HG02970 (cell line): ENCODE results near the gene ZNF467.

ENCODE experiments used
- ATAC-seq: cut with Tn5 transposase; IDR thresholded peaks from one replicate; pipeline ENCODE4 v1.9.1; 2021; ENCODE audit warnings: mild to moderate bottlenecking, moderate library complexity, moderate number of reproducible peaks; ENCODE audit not compliant: unreplicated experiment, low FRiP score

The ZNF467 gene

DNA sequence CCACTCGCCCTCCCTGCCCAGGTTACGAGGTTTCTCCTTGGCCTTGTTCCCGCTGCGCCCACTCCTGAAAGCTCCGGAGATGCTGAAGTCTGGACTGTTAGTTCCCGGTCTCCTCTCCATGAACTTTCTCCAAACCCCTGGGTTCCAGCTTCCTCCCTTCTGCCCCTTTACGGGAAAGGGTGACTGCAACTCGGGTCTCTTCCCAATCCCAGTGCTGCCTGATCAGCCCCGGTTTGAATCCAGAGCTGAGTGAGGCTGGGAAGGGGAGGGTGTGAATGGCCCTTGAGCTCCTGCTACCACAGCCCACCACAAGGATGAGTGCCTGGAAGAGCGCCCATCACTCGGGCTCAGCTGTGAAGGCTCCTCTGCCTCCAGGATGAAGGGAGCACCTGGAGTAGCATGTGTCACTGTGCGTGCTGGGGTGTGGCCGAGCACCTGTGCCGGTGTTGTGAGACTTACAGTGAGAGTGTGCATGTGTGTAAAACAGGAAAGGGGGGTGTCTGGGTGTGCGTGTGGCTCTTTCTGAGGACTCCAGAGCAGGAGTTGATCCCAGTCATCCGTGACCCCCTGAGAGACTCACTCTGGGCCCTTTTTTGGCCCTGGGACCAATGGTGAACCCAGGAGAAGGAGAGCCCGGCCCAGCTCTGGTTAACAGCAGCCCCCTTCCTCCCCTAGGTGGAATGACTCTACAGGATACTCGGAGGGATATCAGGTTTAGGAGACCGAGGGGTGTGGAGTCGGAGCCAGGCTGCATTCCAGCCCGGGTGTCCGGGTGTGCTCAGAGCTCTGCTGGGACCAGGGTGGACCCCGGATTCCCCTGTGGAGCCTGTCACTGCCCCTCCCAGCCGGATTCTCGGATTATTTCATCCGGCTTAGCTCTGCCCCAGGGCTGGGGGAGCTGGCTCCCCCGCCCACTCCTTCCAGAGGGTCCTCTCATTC, 1.1 kb upstream of the ZNF467 start:
- no peak for ATAC-seq

DNA sequence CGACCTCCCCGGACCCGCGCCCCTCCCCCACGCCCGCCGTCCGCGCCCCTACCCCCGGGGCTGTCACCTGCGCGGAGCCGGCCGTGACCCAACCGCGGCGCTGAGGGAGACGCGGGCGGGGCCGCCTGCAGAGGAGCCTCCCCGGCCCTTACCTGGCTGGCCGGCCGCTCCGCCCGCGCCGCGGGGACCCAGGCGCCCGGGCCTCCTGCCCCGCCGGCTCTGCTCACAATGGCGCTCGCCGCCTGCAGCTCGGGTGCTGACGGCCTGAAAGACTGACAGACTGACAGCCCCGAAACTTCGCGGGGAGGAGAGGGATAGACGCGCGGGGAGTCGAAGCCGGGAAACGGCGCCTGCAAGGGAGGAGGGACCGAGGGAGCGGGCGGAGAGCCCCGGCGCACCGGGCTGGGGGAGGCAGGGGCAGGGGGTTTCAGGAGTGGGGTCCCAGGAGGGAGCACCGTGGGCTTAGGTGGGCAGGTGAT, 393 bp downstream of the ZNF467 start:
- no peak for ATAC-seq

DNA sequence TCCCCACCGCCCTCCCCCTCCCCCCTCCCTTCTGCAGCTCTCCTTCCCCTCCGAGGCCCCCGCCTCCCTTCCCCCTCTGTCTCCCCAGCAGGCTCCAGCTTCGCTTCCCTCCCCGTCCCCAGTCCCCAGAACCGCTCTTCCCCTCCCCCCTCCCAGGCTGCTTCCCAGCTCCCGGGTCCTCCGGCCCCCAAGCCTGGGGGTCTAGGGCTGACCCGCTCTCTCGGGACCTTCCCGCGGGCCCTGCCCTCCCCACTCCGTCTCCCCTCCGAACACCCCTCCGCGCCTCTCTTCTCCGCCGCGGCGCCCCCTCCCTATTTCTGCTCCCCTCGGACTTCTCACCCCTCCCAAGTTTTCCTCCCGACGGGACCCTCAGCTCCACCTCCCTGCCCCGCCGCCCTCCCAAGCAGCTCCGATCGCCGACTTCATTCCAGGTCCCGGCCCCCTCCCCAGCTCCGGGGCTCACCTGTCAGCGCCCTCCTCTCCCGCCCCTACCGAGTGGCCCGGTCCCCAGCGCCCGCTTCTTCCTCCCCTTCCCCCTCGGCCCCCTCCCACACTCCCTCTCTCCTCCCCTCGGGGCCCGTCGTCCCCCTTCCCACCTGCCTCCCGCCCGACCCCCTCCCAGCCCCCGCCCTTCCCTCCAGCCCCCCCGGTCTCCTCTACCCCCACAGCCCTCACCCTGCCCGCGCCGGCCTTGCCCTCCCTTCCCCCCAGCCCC, 990 bp downstream of the ZNF467 start:
- no peak for ATAC-seq

- peak; percentile 80 for ATAC-seq
These were observed 1.6 kb downstream of the ZNF467 start for GRCh38 chr7:149771720-149772240.

- ATAC-seq, result peak; percentile 21
These were observed 2.4 kb downstream of the ZNF467 start for GRCh38 chr7:149770728-149771636.

DNA sequence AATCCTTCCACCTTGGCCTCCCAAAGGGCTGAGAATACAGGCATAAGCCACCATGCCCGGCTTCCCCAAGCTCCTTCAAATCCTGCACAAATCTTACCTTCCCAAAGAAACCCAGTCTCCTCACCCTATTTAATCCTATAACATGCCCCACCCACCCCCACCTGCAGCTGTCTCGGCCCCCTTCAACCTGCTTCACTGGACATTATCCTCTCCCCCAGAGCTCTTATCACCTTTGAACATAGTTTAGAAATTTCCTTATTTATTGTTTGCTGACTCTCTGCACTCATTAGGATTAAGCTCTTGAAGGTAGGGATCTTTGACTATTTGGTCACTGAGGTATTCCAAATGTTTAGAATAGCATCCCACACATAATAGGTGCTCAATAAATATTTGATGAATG, 3.5 kb downstream of the ZNF467 start:
- ATAC-seq, result no peak

- no peak for ATAC-seq
These were observed 4.5 kb downstream of the ZNF467 start for GRCh38 chr7:149768931-149769330.

DNA sequence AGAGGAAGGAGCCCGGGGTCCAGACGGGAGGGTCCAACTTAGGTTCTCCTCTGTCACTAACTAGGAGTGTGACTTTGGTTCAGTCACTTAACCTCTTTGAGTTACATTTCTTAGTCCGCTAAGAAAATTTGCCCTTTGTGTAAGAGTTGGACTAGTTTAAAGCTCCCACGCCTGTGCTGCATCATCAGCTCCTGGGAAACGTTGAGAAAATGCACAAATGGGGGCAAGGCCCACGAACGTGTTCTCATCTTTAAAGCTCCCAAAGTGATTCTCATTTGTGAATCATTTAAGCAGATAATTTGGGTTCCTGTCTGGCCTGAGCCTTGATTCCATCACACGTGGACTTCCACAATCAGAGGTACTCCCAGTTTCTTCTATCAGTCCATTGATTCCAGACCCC, 6.3 kb downstream of the ZNF467 start:
- no peak for ATAC-seq

DNA sequence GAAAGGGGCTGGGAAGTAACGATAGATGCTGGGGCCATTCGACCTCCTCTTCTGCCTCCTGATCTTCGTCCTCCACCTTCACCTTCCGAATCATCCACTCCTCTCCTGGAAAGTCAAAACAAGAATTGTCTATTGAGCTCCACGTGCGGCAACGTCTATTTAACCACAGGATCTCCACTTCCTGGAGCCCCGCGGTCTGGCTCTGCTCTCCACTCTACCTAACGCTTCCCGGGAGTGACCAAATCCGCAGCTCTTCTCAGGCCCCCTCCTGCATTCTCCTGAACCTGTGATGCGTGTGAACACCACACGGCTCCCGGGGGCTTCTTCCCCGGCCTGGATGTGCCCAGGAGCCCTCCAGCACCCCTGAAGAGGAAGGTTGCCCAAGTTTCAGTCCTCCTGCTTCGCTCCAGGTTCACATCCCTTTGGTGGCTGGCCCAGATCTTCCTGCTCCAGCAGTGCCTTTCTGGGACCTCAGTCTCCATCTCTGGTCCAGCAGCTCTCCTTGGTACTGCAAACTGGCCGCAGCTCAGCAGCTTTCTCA, 7.2 kb downstream of the ZNF467 start:
- no peak for ATAC-seq

- no peak for ATAC-seq
These were observed 7.8 kb downstream of the ZNF467 start for GRCh38 chr7:149765399-149766121.

DNA sequence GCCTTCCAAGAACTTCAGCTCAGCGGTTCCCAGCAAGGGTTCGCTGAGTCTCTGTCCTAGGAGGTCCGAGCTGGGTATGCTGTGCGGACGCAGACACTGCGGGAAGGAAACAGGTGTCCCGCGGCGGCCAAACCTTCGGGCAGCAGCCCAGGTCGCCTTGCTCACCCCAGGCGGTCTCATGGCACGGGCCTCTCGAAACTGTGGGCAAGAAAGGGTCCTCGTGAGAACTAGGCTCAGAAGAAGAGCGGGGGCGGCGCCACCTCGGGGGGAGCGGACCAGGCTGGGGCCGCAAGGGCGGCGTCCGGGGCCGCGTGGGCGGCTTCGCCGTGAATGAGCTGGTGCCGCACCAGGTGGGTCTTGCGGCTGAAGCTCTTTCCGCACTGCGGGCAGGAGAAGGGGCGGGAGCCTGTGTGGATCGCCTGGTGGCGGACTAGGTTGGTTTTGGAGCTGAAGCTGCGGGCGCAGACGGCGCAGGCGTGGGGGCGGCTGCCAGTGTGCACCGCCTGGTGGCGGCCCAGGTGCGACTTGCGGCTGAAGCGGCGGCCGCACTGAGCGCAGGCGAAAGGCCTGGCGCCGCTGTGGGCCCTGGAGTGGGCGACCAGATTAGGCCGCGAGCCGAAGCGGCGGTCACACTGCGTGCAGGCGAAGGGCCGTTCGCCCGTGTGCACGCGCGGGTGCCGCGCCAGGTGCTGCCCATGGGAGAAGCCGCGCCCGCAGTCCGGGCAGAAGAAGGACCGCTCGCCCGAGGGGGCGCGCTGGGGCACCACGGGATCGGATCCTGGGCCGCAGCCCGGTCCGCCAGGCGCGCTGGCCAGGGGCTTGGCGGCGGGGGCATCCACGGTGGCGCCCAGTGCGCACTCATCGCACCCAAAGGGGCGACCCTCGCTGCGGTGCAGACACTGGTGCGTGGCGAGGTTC, 8.6 kb downstream of the ZNF467 start:
- ATAC-seq, result no peak

GRCh38 chr7:149763563-149764240, 9.7 kb downstream of the ZNF467 start:
- ATAC-seq, result no peak

DNA sequence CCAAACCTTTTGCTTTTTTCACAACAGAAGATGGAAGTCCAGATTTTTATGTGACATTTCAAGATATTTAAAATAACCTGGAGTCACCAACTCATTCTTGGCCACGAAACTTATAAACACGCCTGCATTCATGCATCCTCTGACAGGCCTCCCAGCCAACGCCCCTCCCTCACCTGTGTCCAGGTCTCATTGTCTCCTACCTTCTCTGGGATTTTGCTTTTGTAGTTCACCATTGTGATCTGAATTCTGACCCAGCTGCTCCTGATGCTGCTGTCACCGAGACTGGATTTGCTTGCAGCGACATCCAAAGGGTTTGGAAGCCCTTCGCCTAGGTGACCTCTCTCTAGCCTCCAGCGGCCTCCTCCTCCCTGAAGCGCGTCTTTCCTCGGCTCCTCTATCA, 10.8 kb downstream of the ZNF467 start:
- ATAC-seq, result no peak

DNA sequence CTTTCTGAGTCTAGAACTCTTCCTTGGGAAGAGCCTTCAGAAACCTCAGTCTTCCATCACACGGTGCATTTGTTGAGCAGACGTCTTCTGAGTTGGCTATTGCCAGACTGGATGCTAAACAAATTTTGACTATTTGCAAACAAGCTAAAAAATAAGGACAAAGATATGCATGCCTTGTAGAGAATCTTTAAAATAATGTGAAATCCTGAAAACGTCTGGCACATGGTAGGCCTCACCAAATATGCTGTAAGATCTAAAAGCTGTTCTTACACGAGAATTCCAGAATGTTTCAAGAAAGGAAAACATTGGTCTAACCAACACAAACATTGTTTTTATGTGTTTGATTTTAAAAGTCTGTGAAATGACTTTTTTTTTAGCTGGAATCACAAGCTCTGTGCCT, 11.3 kb downstream of the ZNF467 start:
- no peak for ATAC-seq

GRCh38 chr7:149761307-149761706, 12.1 kb downstream of the ZNF467 start:
- ATAC-seq, result no peak

DNA sequence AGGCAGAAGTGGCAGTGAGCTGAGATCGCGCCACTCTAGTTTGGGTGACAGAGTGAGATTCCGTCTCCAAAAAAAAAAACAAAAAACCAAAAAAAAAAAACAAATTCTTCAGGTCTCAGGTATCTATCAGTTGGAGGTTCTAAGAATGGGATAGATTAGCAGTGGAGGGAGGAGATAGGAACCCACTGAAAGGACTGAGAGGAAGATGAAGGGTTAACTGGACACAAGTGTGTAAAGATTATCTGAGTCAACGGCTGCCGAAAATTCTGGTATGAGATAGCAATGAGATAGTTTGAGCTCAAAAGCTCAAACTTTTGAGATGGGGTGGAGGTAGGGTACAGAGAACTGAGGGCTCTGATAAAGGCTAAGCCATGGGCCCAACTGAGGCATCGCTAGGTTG, 12.8 kb downstream of the ZNF467 start:
- no peak for ATAC-seq

DNA sequence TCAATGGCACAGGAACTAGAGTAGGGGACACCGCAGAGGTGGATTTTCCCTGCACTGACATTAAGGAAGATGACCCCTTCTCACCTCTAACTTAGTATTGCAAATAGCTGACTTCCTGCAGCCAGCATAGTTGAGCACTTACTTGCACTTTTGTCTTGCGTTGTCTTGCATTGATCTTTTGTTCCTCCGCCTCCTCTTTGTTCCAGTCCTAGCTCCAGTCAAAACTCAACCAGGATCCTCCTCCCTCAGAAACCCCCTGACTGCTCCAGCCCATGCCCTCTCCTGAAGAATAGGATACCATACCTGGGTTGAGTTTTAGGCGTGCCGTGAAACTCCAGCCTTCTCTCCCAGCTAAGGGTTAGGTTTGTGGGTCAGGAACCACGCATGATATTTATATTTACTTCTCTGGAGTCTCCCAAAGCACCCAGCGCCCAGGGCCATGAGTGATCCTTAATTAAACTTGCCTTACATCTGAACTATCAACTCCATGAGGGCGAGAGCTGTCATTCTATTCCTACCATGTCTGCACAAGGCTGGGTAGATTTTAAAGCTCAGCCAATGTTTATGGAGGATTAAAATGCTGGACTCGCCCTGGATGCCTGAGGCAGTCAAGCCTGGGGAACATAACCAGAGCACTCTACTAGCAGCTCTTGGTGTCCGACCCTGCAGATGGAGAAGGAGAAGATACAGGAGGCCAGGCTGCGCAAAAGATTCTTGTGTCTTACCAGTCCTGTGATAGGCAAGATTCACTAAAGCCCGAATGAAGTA, 14.1 kb downstream of the ZNF467 start:
- ATAC-seq, result no peak
